Lower leg skin (tissue), 3 donors: ENCODE results near the gene FBXL16.

Experiments used
- CTCF ChIP-seq, 3 donors: fragments of 450-650 bp; IDR thresholded peaks; one replicate each; pipeline ENCODE4 v1.5.1; 2016; ENCODE audit warnings: antibody characterized with exemption in 3 of 3, mild to moderate bottlenecking in 3 of 3, moderate library complexity in 2 of 3
- POLR2A ChIP-seq, 2 donors: fragments of 450-650 bp; IDR thresholded peaks; one replicate each; pipeline ENCODE4 v1.6.1; 2016 to 2017; ENCODE audit warnings: antibody characterized with exemption in 2 of 2, mild to moderate bottlenecking in 1 of 2, moderate library complexity in 1 of 2

- no peak for TF ChIP-seq CTCF (IDR thresholded peaks at IDR 0.05)
- TF ChIP-seq POLR2A (IDR thresholded peaks at IDR 0.05), result no peak
These were observed 2.2 kb downstream of the FBXL16 start for GRCh38 chr16:703406-703805.
